ENCODE results near the gene ADGRG6. TPM values are rescaled to one million over a fixed set of nuclear protein-coding genes. Genes with fewer than 3 reads are reported as not detected.

The ADGRG6 gene
- total RNA-seq, 1 donor from 2014 or later: 39.1 TPM

- no peak for DNase-seq (ENCODE audit: low read depth)
- H3K4me3 ChIP-seq (ENCODE audit: low read depth, low read length): no peak overlapping the region
- TF ChIP-seq CTCF (IDR thresholded peaks at IDR 0.05; ENCODE audit: insufficient read depth, low read length, poor library complexity, severe bottlenecking): no peak
- H3K36me3 ChIP-seq (ENCODE audit: control insufficient read depth, insufficient read depth, low read length): no peaks in the 10 kb centered on the region
- H3K27me3 ChIP-seq (ENCODE audit: control insufficient read depth, insufficient read depth, low read length): no peaks in the 10 kb centered on the region
Observed at GRCh38 chr6:142336183-142336582, 34.4 kb downstream of the ADGRG6 start.

GRCh38 chr6:142336787-142337186, 35.0 kb downstream of the ADGRG6 start:
- no peak for DNase-seq (ENCODE audit: low read depth)
- no peaks in the 10 kb centered on the region for H3K27me3 ChIP-seq (ENCODE audit: control insufficient read depth, insufficient read depth, low read length)
- H3K4me3 ChIP-seq (ENCODE audit: low read depth, low read length): no peak overlapping the region
- H3K36me3 ChIP-seq (ENCODE audit: control insufficient read depth, insufficient read depth, low read length): no peaks in the 10 kb centered on the region
- TF ChIP-seq CTCF (IDR thresholded peaks at IDR 0.05; ENCODE audit: insufficient read depth, low read length, poor library complexity, severe bottlenecking): no peak

GRCh38 chr6:142339113-142339512, 37.3 kb downstream of the ADGRG6 start:
- no peak for TF ChIP-seq CTCF (IDR thresholded peaks at IDR 0.05; ENCODE audit: insufficient read depth, low read length, poor library complexity, severe bottlenecking)
- Histone ChIP-seq H3K27me3 (ENCODE audit: control insufficient read depth, insufficient read depth, low read length) (no peaks in the 10 kb centered on the region), H3K4me3 (ENCODE audit: low read depth, low read length) (no peak overlapping the region), H3K36me3 (ENCODE audit: control insufficient read depth, insufficient read depth, low read length) (no peaks in the 10 kb centered on the region)
- no peak for DNase-seq (ENCODE audit: low read depth)

- no peak for DNase-seq (ENCODE audit: low read depth)
- Histone ChIP-seq H3K36me3 (ENCODE audit: control insufficient read depth, insufficient read depth, low read length) (no peaks in the 10 kb centered on the region), H3K4me3 (ENCODE audit: low read depth, low read length) (no peak overlapping the region), H3K27me3 (ENCODE audit: control insufficient read depth, insufficient read depth, low read length) (no peaks in the 10 kb centered on the region)
- no peak for TF ChIP-seq CTCF (IDR thresholded peaks at IDR 0.05; ENCODE audit: insufficient read depth, low read length, poor library complexity, severe bottlenecking)
Observed at GRCh38 chr6:142339968-142340658, 38.3 kb downstream of the ADGRG6 start.

GRCh38 chr6:142341855-142342330, 40.1 kb downstream of the ADGRG6 start:
- no peak for DNase-seq (ENCODE audit: low read depth)
- Histone ChIP-seq H3K27me3 (ENCODE audit: control insufficient read depth, insufficient read depth, low read length) (no peaks in the 10 kb centered on the region), H3K4me3 (ENCODE audit: low read depth, low read length) (no peak overlapping the region), H3K36me3 (ENCODE audit: control insufficient read depth, insufficient read depth, low read length) (no peaks in the 10 kb centered on the region)
- TF ChIP-seq CTCF (IDR thresholded peaks at IDR 0.05; ENCODE audit: insufficient read depth, low read length, poor library complexity, severe bottlenecking): no peak

- H3K27me3 ChIP-seq (ENCODE audit: control insufficient read depth, insufficient read depth, low read length): no peaks in the 10 kb centered on the region
- no peak for TF ChIP-seq CTCF (IDR thresholded peaks at IDR 0.05; ENCODE audit: insufficient read depth, low read length, poor library complexity, severe bottlenecking)
- H3K36me3 ChIP-seq (ENCODE audit: control insufficient read depth, insufficient read depth, low read length): no peaks in the 10 kb centered on the region
- H3K4me3 ChIP-seq (ENCODE audit: low read depth, low read length): no peak overlapping the region
- no peak for DNase-seq (ENCODE audit: low read depth)
Observed at GRCh38 chr6:142342986-142343385, 41.2 kb downstream of the ADGRG6 start.
